ENCODE measurements around the gene PHKB. TPM values are rescaled to one million over a fixed set of nuclear protein-coding genes. Genes with fewer than 3 reads are reported as not detected.

Gene PHKB
- total RNA-seq, 1 donor from 2014 or later: 49.6 TPM

DNA sequence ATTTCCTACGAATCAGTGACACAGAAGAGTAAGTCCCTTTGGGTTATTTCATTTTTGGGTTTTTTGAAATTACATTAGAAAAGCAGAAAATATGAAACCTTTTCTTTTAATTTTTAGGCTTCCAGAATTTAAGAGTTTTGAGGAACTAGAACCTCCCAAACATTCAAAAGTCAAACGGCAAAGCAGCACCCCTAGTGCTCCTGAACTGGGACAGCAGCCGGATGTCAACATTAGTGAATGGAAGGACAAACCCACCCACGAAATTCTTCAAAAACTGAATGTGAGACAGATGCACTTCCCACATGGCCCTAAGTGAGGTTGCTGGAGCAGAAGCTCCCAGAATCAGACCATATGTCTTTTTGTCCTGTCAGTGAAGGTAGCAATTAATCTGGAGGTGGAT is 199.4 kb downstream of the PHKB start:
- H3K36me3 ChIP-seq (ENCODE audit: insufficient read depth, low read length): peaks cover 3% of the 10 kb centered on the region
- H2AFZ ChIP-seq (ENCODE audit: low read depth, low read length): no peak overlapping the region
- no peak overlapping the region for H3K4me2 ChIP-seq (ENCODE audit: low read length)
- no peaks in the 10 kb centered on the region for H3K27me3 Mint-ChIP-seq (ENCODE audit: low read depth, unreplicated experiment)
- H3K4me3 ChIP-seq (ENCODE audit: insufficient read depth, low read depth, low read length): no peak overlapping the region
- peaks cover 10% of the 10 kb centered on the region for H3K36me3 Mint-ChIP-seq (ENCODE audit: low read depth, unreplicated experiment)
- no peaks in the 10 kb centered on the region for H3K27me3 ChIP-seq (ENCODE audit: insufficient read depth, low read length)
- no peak for DNase-seq (ENCODE audit: low read depth)
- TF ChIP-seq EZH2 (IDR thresholded peaks at IDR 0.05; ENCODE audit: insufficient read depth, low read length): no peak
- H3K9me3 Mint-ChIP-seq (ENCODE audit: unreplicated experiment): no peaks in the 10 kb centered on the region
- H3K4me1 Mint-ChIP-seq (ENCODE audit: low read depth, unreplicated experiment): no peaks in the 10 kb centered on the region
- no peak for FAIRE-seq
- H3K27ac ChIP-seq (ENCODE audit: low read depth, low read length): no peak overlapping the region
- H3K4me3 Mint-ChIP-seq (ENCODE audit: unreplicated experiment): no peak overlapping the region
- H3K9me3 ChIP-seq (ENCODE audit: insufficient read depth, low read depth, low read length): no peaks in the 10 kb centered on the region
- no peaks in the 10 kb centered on the region for H3K4me1 ChIP-seq (ENCODE audit: insufficient read depth, low read length)
- no peak overlapping the region for H3K27ac Mint-ChIP-seq (ENCODE audit: unreplicated experiment)
- no peak overlapping the region for H3K9ac ChIP-seq (ENCODE audit: low read length)
- H3K79me2 ChIP-seq (ENCODE audit: insufficient read depth, low read length): no peaks in the 10 kb centered on the region
- no peaks in the 10 kb centered on the region for H4K20me1 ChIP-seq (ENCODE audit: insufficient read depth, low read length)

DNA sequence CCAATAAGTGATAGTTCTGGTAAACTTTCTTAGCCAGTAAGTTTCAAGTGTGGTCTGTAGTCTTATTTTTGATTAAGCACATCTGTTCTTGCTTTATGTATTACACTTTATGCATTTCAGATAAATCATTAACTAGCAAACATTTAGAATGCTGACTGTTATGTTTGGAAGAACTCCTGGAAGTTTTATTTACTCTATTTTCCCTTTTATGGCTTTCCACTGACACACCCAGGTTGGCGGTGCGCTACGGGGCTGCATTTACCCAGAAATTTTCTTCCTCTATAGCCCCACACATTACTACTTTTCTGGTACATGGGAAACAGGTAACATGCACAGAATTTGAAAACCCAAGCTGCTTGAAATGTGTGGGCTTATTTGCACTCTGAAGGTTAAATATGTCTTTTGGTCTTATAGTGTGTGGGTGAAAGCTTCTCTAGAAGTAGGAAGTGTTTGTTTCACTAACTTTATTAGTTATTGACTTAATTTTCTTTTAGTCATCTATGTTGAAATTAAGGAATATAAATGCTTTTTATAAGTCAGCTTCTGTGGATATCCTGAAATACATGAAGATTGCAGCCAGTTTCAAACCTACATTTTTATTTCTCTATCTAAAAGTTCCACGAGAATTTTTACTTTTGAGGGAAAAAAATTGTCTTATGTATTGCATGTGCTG is 203.7 kb downstream of the PHKB start:
- DNase-seq (ENCODE audit: low read depth) (no peak), FAIRE-seq (no peak)
- no peak overlapping the region for H3K4me3 ChIP-seq (ENCODE audit: insufficient read depth, low read depth, low read length)
- no peaks in the 10 kb centered on the region for H4K20me1 ChIP-seq (ENCODE audit: insufficient read depth, low read length)
- no peak overlapping the region for H3K4me3 Mint-ChIP-seq (ENCODE audit: unreplicated experiment)
- no peaks in the 10 kb centered on the region for H3K9me3 ChIP-seq (ENCODE audit: insufficient read depth, low read depth, low read length)
- no peaks in the 10 kb centered on the region for H3K79me2 ChIP-seq (ENCODE audit: insufficient read depth, low read length)
- H3K4me1 ChIP-seq (ENCODE audit: insufficient read depth, low read length): no peaks in the 10 kb centered on the region
- H2AFZ ChIP-seq (ENCODE audit: low read depth, low read length): no peak overlapping the region
- peaks cover 6% of the 10 kb centered on the region for H3K4me1 Mint-ChIP-seq (ENCODE audit: low read depth, unreplicated experiment)
- no peak overlapping the region for H3K27ac Mint-ChIP-seq (ENCODE audit: unreplicated experiment)
- no peak overlapping the region for H3K4me2 ChIP-seq (ENCODE audit: low read length)
- H3K36me3 ChIP-seq (ENCODE audit: insufficient read depth, low read length): no peaks in the 10 kb centered on the region
- no peaks in the 10 kb centered on the region for H3K27me3 ChIP-seq (ENCODE audit: insufficient read depth, low read length)
- no peak overlapping the region for H3K9ac ChIP-seq (ENCODE audit: low read length)
- TF ChIP-seq EZH2 (IDR thresholded peaks at IDR 0.05; ENCODE audit: insufficient read depth, low read length): no peak
- TF ChIP-seq, protein P1, sequence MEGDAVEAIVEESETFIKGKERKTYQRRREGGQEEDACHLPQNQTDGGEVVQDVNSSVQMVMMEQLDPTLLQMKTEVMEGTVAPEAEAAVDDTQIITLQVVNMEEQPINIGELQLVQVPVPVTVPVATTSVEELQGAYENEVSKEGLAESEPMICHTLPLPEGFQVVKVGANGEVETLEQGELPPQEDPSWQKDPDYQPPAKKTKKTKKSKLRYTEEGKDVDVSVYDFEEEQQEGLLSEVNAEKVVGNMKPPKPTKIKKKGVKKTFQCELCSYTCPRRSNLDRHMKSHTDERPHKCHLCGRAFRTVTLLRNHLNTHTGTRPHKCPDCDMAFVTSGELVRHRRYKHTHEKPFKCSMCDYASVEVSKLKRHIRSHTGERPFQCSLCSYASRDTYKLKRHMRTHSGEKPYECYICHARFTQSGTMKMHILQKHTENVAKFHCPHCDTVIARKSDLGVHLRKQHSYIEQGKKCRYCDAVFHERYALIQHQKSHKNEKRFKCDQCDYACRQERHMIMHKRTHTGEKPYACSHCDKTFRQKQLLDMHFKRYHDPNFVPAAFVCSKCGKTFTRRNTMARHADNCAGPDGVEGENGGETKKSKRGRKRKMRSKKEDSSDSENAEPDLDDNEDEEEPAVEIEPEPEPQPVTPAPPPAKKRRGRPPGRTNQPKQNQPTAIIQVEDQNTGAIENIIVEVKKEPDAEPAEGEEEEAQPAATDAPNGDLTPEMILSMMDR (IDR thresholded peaks at IDR 0.05; ENCODE audit: insufficient read depth, low read depth, low read length): no peak
- peaks cover 16% of the 10 kb centered on the region for H3K36me3 Mint-ChIP-seq (ENCODE audit: low read depth, unreplicated experiment)
- H3K9me3 Mint-ChIP-seq (ENCODE audit: unreplicated experiment): no peaks in the 10 kb centered on the region
- no peaks in the 10 kb centered on the region for H3K27me3 Mint-ChIP-seq (ENCODE audit: low read depth, unreplicated experiment)
- no peak overlapping the region for H3K27ac ChIP-seq (ENCODE audit: low read depth, low read length)

DNA sequence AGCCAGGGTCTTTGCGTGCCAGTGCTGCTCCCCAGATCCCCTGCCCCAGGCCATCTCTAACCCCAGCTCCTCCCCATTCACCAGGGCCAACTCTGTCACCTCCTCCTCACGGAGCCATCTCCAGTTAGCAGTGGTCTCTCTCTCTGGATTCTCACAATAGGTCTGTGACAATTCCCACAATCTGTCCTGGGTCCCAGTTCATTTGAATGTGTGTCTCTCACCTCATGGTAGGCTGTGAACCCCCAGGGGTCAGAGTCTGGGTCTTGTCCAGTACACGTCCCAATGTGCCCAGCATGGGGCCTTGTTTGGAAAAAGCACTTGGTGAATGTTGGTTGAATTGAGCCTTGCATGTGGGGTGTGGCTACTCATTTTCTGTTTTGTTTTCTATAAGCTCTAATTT is 205.3 kb downstream of the PHKB start:
- DNase-seq (ENCODE audit: low read depth) (no peak), FAIRE-seq (no peak)
- Histone ChIP-seq H3K9me3 (ENCODE audit: insufficient read depth, low read depth, low read length) (no peaks in the 10 kb centered on the region), H3K36me3 (ENCODE audit: insufficient read depth, low read length) (no peaks in the 10 kb centered on the region), H3K4me2 (ENCODE audit: low read length) (no peak overlapping the region), H2AFZ (ENCODE audit: low read depth, low read length) (no peak overlapping the region), H3K27ac (ENCODE audit: low read depth, low read length) (no peak overlapping the region), H3K79me2 (ENCODE audit: insufficient read depth, low read length) (no peaks in the 10 kb centered on the region), H3K4me3 (ENCODE audit: insufficient read depth, low read depth, low read length) (no peak overlapping the region), H4K20me1 (ENCODE audit: insufficient read depth, low read length) (no peaks in the 10 kb centered on the region), H3K9ac (ENCODE audit: low read length) (no peak overlapping the region), H3K4me1 (ENCODE audit: insufficient read depth, low read length) (no peaks in the 10 kb centered on the region), H3K27me3 (ENCODE audit: insufficient read depth, low read length) (no peaks in the 10 kb centered on the region)
- TF ChIP-seq, protein P1 (IDR thresholded peaks at IDR 0.05; ENCODE audit: insufficient read depth, low read depth, low read length): no peak
- no peak for TF ChIP-seq EZH2 (IDR thresholded peaks at IDR 0.05; ENCODE audit: insufficient read depth, low read length)
- Mint-ChIP-seq H3K27ac (ENCODE audit: unreplicated experiment) (no peak overlapping the region), H3K9me3 (ENCODE audit: unreplicated experiment) (no peaks in the 10 kb centered on the region), H3K4me3 (ENCODE audit: unreplicated experiment) (no peak overlapping the region), H3K36me3 (ENCODE audit: low read depth, unreplicated experiment) (peaks cover 9% of the 10 kb centered on the region), H3K27me3 (ENCODE audit: low read depth, unreplicated experiment) (no peaks in the 10 kb centered on the region), H3K4me1 (ENCODE audit: low read depth, unreplicated experiment) (peaks cover 6% of the 10 kb centered on the region)
